Measurements from ENCODE around the gene MYBPH. TPM values are rescaled to one million over a fixed set of nuclear protein-coding genes. Genes with fewer than 3 reads are reported as not detected.

Gene MYBPH
- total and polyA plus RNA-seq, 2 donors (not counting 3 experiments of a cell fraction or from before 2014, with no cell fraction given): not detected

GRCh38 chr1:203140743-203141520 lies 34.7 kb downstream of the MYBPH start:
- no peak overlapping the region for H3K27ac ChIP-seq (ENCODE audit: insufficient read depth, low read depth, low read length)
- no peaks in the 10 kb centered on the region for H3K36me3 ChIP-seq (ENCODE audit: control insufficient read depth in 2 of 2, extremely low read depth in 1 of 2, insufficient read depth in 2 of 2, low read length in 2 of 2)
- no peaks in the 10 kb centered on the region for H3K9me1 ChIP-seq (replicated peaks; ENCODE audit: control insufficient read depth, extremely low read depth, insufficient read depth, low read length)
- no peaks in the 10 kb centered on the region for H3K4me1 ChIP-seq (ENCODE audit: control insufficient read depth, extremely low read depth, insufficient read depth, low read length)
- dilution Hi-C loops (cut with MboI; ENCODE audit: extremely low pct_ligation_motif_present, low sequenced_read_pairs): no loop called here
- H2AFZ ChIP-seq (ENCODE audit: low read depth, low read length): no peak overlapping the region
- H3K79me2 ChIP-seq (ENCODE audit: control insufficient read depth, insufficient read depth, low read length): no peaks in the 10 kb centered on the region
- POLR2A ChIA-PET: no interaction called here
- no peak for TF ChIP-seq POLR2AphosphoS5 (IDR thresholded peaks at IDR 0.05; ENCODE audit: insufficient read depth, low read depth, low read length)
- no peak for TF ChIP-seq JUN (IDR thresholded peaks at IDR 0.05; ENCODE audit: borderline replicate concordance, insufficient read depth, insufficient read length, low read depth)
- TF ChIP-seq EZH2 (IDR thresholded peaks at IDR 0.05; ENCODE audit: borderline replicate concordance, low read depth, low read length, severe bottlenecking): no peak
- TF ChIP-seq MYC (IDR thresholded peaks at IDR 0.05; ENCODE audit: low read depth, low read length): no peak
- TF ChIP-seq CTCF (IDR thresholded peaks at IDR 0.05; ENCODE audit: extremely low read depth in 1 of 2, insufficient read depth in 1 of 2, low read depth in 1 of 2, low read length in 2 of 2): no peak
- TF ChIP-seq FOS (IDR thresholded peaks at IDR 0.05; ENCODE audit: borderline replicate concordance, insufficient read depth, low read length): no peak
- no peak for TF ChIP-seq POLR2A (IDR thresholded peaks at IDR 0.05; ENCODE audit: low read depth, low read length)
- TF ChIP-seq GATA2 (IDR thresholded peaks at IDR 0.05; ENCODE audit: insufficient read depth, insufficient read length, low read depth, low read length): no peak
- no peak for TF ChIP-seq MAX (IDR thresholded peaks at IDR 0.05; ENCODE audit: insufficient read depth, insufficient read length)
- CTCF ChIA-PET: interaction anchor here (0.7 to 2.2 kb wide), 7 partner anchors 12 to 108 kb away, joined by 3 to 11 read pairs (median 3); partner anchors contain the start of gene ADORA1
- intact Hi-C loops (cut with micrococcal nuclease): no loop called here
- H3K4me2 ChIP-seq (ENCODE audit: insufficient read depth, low read length): no peak overlapping the region
- H3K9me3 ChIP-seq (replicated peaks; ENCODE audit: control insufficient read depth, insufficient read depth, low read length): no peaks in the 10 kb centered on the region
- no peak for DNase-seq (ENCODE audit: low read depth, low spot score)
- no peak overlapping the region for H3K4me3 ChIP-seq (replicated peaks in 1 of 3; ENCODE audit: insufficient read depth in 1 of 3, low read depth in 1 of 3, low read length in 3 of 3)
- no peak overlapping the region for H3K9ac ChIP-seq (replicated peaks; ENCODE audit: extremely low read depth, insufficient read depth, low read length)
- peaks cover 10 to 20% of the 10 kb centered on the region in 2 experiments for H3K27me3 ChIP-seq (ENCODE audit: control insufficient read depth in 2 of 2, insufficient read depth in 2 of 2, low read length in 2 of 2)
- BruUV-seq (replicated peaks): no TSS peak
- H4K20me1 ChIP-seq (replicated peaks; ENCODE audit: control insufficient read depth, extremely low read depth, insufficient read depth, low read length): no peaks in the 10 kb centered on the region
- FAIRE-seq: no peak

Data from endothelial cell of umbilical vein (primary cell).